ENCODE measurements around the gene INTS6. TPM values are rescaled to one million over a fixed set of nuclear protein-coding genes. Genes with fewer than 3 reads are reported as not detected.

INTS6 gene
- total RNA-seq, 1 donor from 2014 or later: 48.8 TPM

GRCh38 chr13:51475727-51476501, 23.1 kb upstream of the INTS6 start:
- Mint-ChIP-seq H3K4me3 (ENCODE audit: low read depth) (no peak overlapping the region), H3K27me3 (no peaks in the 10 kb centered on the region), H3K27ac (no peak overlapping the region), H3K9me3 (ENCODE audit: low read depth) (no peaks in the 10 kb centered on the region), H3K4me1 (ENCODE audit: low read depth) (peaks cover 8% of the 10 kb centered on the region), H3K36me3 (ENCODE audit: insufficient read depth) (no peaks in the 10 kb centered on the region)
- no peak for DNase-seq (ENCODE audit: low spot score, unreplicated experiment)
- TF ChIP-seq CTCF (IDR thresholded peaks at IDR 0.05; ENCODE audit: unreplicated experiment): no peak

DNA sequence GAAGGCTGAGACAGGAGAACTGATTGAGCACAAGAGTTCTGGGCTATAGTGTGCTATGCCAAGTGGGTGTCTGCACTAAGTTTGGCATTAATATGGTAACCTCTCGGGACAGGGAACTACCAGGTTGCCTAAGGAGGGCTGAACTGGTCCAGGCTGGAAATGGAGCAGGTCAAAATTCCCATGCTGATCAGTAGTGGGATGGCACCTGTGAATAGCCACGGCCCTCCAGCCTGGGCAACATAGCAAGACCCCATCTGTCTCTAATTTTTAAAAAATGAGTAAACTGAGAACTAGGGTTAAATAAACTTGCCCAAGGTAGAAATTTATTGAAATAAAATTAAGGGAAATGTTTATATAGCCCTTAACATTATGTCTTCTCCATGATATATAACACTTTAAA, 17.0 kb upstream of the INTS6 start:
- DNase-seq (ENCODE audit: low spot score, unreplicated experiment): no peak
- no peaks in the 10 kb centered on the region for H3K9me3 Mint-ChIP-seq (ENCODE audit: low read depth)
- no peak for TF ChIP-seq CTCF (IDR thresholded peaks at IDR 0.05; ENCODE audit: unreplicated experiment)
- H3K4me1 Mint-ChIP-seq (ENCODE audit: low read depth): peaks cover 2% of the 10 kb centered on the region
- H3K4me3 Mint-ChIP-seq (ENCODE audit: low read depth): no peak overlapping the region
- no peaks in the 10 kb centered on the region for H3K36me3 Mint-ChIP-seq (ENCODE audit: insufficient read depth)
- peaks cover 2% of the 10 kb centered on the region for H3K27me3 Mint-ChIP-seq
- H3K27ac Mint-ChIP-seq: no peak overlapping the region

DNA sequence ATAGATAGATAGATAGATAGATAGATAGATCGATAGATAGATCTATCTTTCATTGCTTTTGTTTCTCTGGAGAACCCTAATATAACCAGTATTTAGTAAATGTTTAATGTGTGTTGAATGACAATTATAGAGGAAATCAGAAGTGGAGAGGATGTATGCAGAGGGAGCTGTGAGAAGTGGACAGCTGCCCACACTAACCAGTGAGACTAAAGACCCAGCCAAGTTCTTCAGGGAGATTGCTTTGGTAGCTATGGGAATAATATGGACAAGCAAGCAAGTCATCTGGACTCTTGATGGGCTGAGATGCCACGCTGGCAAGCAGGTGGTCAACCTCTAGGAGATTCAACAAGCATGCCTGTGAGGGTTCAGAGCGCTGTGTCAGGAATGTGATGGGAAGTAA, 14.9 kb upstream of the INTS6 start:
- TF ChIP-seq CTCF (IDR thresholded peaks at IDR 0.05; ENCODE audit: unreplicated experiment): no peak
- peaks cover 2% of the 10 kb centered on the region for H3K4me1 Mint-ChIP-seq (ENCODE audit: low read depth)
- peaks cover 2% of the 10 kb centered on the region for H3K27me3 Mint-ChIP-seq
- no peak overlapping the region for H3K27ac Mint-ChIP-seq
- H3K36me3 Mint-ChIP-seq (ENCODE audit: insufficient read depth): no peaks in the 10 kb centered on the region
- DNase-seq (ENCODE audit: low spot score, unreplicated experiment): no peak
- H3K9me3 Mint-ChIP-seq (ENCODE audit: low read depth): no peaks in the 10 kb centered on the region
- H3K4me3 Mint-ChIP-seq (ENCODE audit: low read depth): no peak overlapping the region

DNA sequence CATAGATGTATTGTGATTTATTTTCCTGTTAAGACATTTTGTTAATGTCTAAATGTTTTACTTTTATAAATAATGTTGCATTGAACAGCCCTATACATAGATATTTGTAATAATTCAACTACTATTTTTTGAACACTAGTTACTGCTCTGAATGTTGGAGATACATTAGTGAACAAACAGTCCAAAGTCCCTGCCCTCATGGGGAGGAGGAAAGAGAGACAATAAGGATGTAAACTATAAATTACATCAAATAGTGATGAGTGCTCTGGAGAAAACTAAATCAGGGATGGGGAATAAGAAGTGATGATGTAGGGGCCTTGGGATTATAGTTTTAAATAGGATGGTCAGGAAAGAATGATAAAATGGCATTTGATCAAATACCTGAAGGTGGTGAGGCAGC, 12.3 kb upstream of the INTS6 start:
- Mint-ChIP-seq H3K27ac (no peak overlapping the region), H3K36me3 (ENCODE audit: insufficient read depth) (no peaks in the 10 kb centered on the region), H3K9me3 (ENCODE audit: low read depth) (no peaks in the 10 kb centered on the region), H3K4me3 (ENCODE audit: low read depth) (no peak overlapping the region), H3K27me3 (peaks cover 2% of the 10 kb centered on the region), H3K4me1 (ENCODE audit: low read depth) (peaks cover 2% of the 10 kb centered on the region)
- no peak for TF ChIP-seq CTCF (IDR thresholded peaks at IDR 0.05; ENCODE audit: unreplicated experiment)
- no peak for DNase-seq (ENCODE audit: low spot score, unreplicated experiment)

DNA sequence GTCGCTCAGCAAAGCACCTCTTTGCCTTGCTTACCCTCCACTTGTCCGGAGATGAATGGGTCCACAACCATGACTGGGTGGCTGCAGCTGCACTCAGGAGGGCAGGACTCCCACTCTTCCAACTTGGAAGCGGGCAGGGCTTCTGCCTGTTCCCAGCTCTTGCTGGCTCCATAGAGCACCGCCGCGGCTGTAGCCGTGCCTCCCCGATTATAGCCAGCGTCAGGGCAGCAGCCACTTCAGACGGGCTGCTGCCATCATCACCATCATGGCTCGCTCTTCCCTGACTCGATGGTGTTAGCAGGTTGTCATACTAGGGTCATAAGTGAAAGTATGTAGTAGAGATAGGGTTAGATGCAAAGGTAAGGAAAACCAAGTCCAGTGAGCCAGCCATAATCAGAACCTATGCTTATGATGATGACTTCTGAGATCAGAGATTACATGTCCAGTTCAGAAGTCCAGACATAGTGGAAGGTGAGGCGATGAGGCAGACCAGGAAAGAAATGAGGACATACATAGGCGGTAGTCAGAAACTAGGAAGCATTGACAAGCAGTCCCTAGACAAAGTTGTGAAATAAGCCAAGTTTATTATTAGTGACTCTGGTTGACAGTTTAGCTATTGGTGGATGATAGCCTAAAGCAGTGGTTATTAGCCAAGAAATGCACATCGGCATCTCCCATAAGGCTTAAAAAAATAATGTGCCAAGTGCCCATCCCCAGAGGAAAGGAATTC, 4.4 kb upstream of the INTS6 start:
- DNase-seq (ENCODE audit: low spot score, unreplicated experiment): no peak
- no peak for TF ChIP-seq CTCF (IDR thresholded peaks at IDR 0.05; ENCODE audit: unreplicated experiment)
- no peak overlapping the region for H3K4me3 Mint-ChIP-seq (ENCODE audit: low read depth)
- H3K27ac Mint-ChIP-seq: no peak overlapping the region
- no peaks in the 10 kb centered on the region for H3K9me3 Mint-ChIP-seq (ENCODE audit: low read depth)
- no peaks in the 10 kb centered on the region for H3K27me3 Mint-ChIP-seq
- H3K36me3 Mint-ChIP-seq (ENCODE audit: insufficient read depth): peaks cover 12% of the 10 kb centered on the region
- peaks cover 11% of the 10 kb centered on the region for H3K4me1 Mint-ChIP-seq (ENCODE audit: low read depth)
